C4-2B (cell line): ENCODE data around the gene ITGB5.
"Not testable (repeated sequence)": the region's sequence is repeated elsewhere in the genome, so short reads cannot be mapped to it uniquely, and the experiment has no call there.

Source experiments
- CTCF ChIP-seq: fragments of 450-650 bp; conservative IDR thresholded peaks from 2 replicates; pipeline ENCODE4 v1.5.1; 2017; ENCODE audit warnings: mild to moderate bottlenecking
- ZFX ChIP-seq: fragments of 450-650 bp; IDR thresholded peaks from 2 replicates; pipeline ENCODE4 v1.6.1; 2017

- not testable (repeated sequence) for TF ChIP-seq ZFX, CTCF
Measured at GRCh38 chr3:124757926-124758325, 129.2 kb downstream of the ITGB5 start.
